HepG2 (cell line): ENCODE measurements around the gene FURIN. TPM values are rescaled to one million over a fixed set of nuclear protein-coding genes. Genes with fewer than 3 reads are reported as not detected.

Experiments used
- ARHGAP35 ChIP-seq: sonication (generic); formaldehyde crosslinking; IDR thresholded peaks from 2 replicates; pipeline ENCODE4 v1.9.0; 2022; ENCODE audit warnings: mild to moderate bottlenecking, inconsistent platforms, moderate library complexity, missing genetic modification reagents, borderline replicate concordance
- DBP ChIP-seq: sonication (generic); formaldehyde crosslinking; IDR thresholded peaks from 2 replicates; pipeline ENCODE4 v1.4.0; 2020; ENCODE audit warnings: missing genetic modification reagents; ENCODE audit errors: not compliant biosample characterization
- E2F5 ChIP-seq: sonication (generic); formaldehyde crosslinking; conservative IDR thresholded peaks from 2 replicates; pipeline ENCODE4 v1.4.0; 2020; ENCODE audit warnings: missing genetic modification reagents
- FLYWCH1 ChIP-seq: sonication (generic); formaldehyde crosslinking; IDR thresholded peaks from 2 replicates; pipeline ENCODE4 v1.8.1; 2023; ENCODE audit warnings: mild to moderate bottlenecking, missing genetic modification reagents
- KLF6 ChIP-seq: IDR thresholded peaks from 2 replicates; pipeline ENCODE4 v1.8.0; 2016; ENCODE audit warnings: missing biosample characterization, missing genetic modification reagents
- MED13 ChIP-seq: sonication (generic); formaldehyde crosslinking; IDR thresholded peaks from 2 replicates; pipeline ENCODE4 v1.5.0; 2020; ENCODE audit warnings: missing genetic modification reagents
- MEF2D ChIP-seq: sonication (generic); formaldehyde crosslinking; IDR thresholded peaks from 2 replicates; pipeline ENCODE4 v1.5.1; 2020; ENCODE audit warnings: mild to moderate bottlenecking, missing genetic modification reagents
- MIXL1 ChIP-seq: IDR thresholded peaks from 2 replicates; pipeline ENCODE4 v1.6.1; 2016
- NR2F6 ChIP-seq, 2 experiments: IDR thresholded peaks; 2 replicates each; pipeline ENCODE4 v1.6.1; 2016; ENCODE audit warnings: antibody characterized with exemption in 1 of 2, mild to moderate bottlenecking in 1 of 2
- PHF8 ChIP-seq: sonication (generic); formaldehyde crosslinking; IDR thresholded peaks from 2 replicates; pipeline ENCODE4 v1.5.0; 2020; ENCODE audit warnings: missing genetic modification reagents
- RXRB ChIP-seq: IDR thresholded peaks from 2 replicates; pipeline ENCODE4 v1.6.1; 2016; ENCODE audit warnings: borderline replicate concordance, missing genetic modification reagents, missing compliant biosample characterization
- SMYD3 ChIP-seq: sonication (generic); formaldehyde crosslinking; IDR thresholded peaks from 2 replicates; pipeline ENCODE4 v1.8.1; 2023; ENCODE audit warnings: mild to moderate bottlenecking, missing genetic modification reagents
- SP140L ChIP-seq: sonication (generic); formaldehyde crosslinking; IDR thresholded peaks from 2 replicates; pipeline ENCODE4 v1.4.0; 2020; ENCODE audit warnings: missing genetic modification reagents, borderline replicate concordance
- THAP9 ChIP-seq: sonication (generic); formaldehyde crosslinking; IDR thresholded peaks from 2 replicates; pipeline ENCODE4; 2020; ENCODE audit warnings: missing genetic modification reagents, mild to moderate bottlenecking, borderline replicate concordance
- TSC22D2 ChIP-seq: sonication (generic); formaldehyde crosslinking; IDR thresholded peaks from 2 replicates; pipeline ENCODE4 v1.5.1; 2020; ENCODE audit warnings: missing genetic modification reagents, mild to moderate bottlenecking, borderline replicate concordance
- ZMAT3 ChIP-seq: sonication (generic); formaldehyde crosslinking; conservative IDR thresholded peaks from 2 replicates; pipeline ENCODE4 v1.7.0; 2021; ENCODE audit warnings: missing genetic modification reagents
- ZNF687 ChIP-seq: sonication (generic); formaldehyde crosslinking; IDR thresholded peaks from 2 replicates; pipeline ENCODE4 v1.5.1; 2020; ENCODE audit warnings: mild to moderate bottlenecking, missing genetic modification reagents, moderate library complexity
- ZSCAN21 ChIP-seq: sonication (generic); formaldehyde crosslinking; IDR thresholded peaks from 2 replicates; pipeline ENCODE4 v1.8.0; 2022; ENCODE audit warnings: mild to moderate bottlenecking, missing genetic modification reagents, moderate library complexity, borderline replicate concordance
- polyA plus RNA-seq, 8 experiments: library from polyadenylated mRNA; depleted of rRNA in 3 of 8; stranded (reverse) in 7 of 8; unstranded in 1 of 8; fragments of >200 nt; fragmentation: Illumina TruSeq in 4 of 8; extraction: Trizol in 4 of 8; gene quantifications; 2 replicates each; pipeline versions ENCODE4 v1.2.1 to v1.2.3, GENCODE V29; 2011 to 2016; ENCODE audit warnings: low read depth in 4 of 8, missing spikeins in 1 of 8, mixed read lengths in 1 of 8; ENCODE audit not compliant: insufficient read depth in 1 of 8
- total RNA-seq, 5 experiments: library from RNA; depleted of rRNA; stranded (reverse); fragments of >200 nt; fragmentation: Illumina TruSeq; extraction: Trizol; gene quantifications; 2 replicates each; pipeline ENCODE4 v1.2.3, GENCODE V29; 2016; ENCODE audit warnings: low read depth in 1 of 5

Gene FURIN
- total and polyA plus RNA-seq, 2 of the 13 experiments (the other 11 are each of a cell fraction or from before 2014, with no cell fraction given) = 15.2 to 17.4 TPM

- TF ChIP-seq ZMAT3 (CRISPR knock-in tag) = peak; percentile 58; the same call in 1 of the 2 replicates
- TF ChIP-seq FLYWCH1 (CRISPR knock-in tag) = no peak
- TF ChIP-seq ARHGAP35 (CRISPR knock-in tag) = peak; percentile 57; the same call in 1 of the 2 replicates
- TF ChIP-seq ZNF687 = peak; percentile 92
- no peak for TF ChIP-seq MEF2D (CRISPR knock-in tag)
- TF ChIP-seq THAP9 (CRISPR knock-in tag) = peak; percentile 73; the same call in 1 of the 2 replicates
- no peak; the same call in 1 of the 2 replicates for TF ChIP-seq TSC22D2
- peak; percentile 91 for TF ChIP-seq PHF8 (CRISPR knock-in tag)
- peak; percentile 67; the same call in 1 of the 2 replicates for TF ChIP-seq ZSCAN21 (CRISPR knock-in tag)
- no peak; the same call in 1 of the 2 replicates for TF ChIP-seq KLF6 (CRISPR knock-in tag)
- peak; percentile 65; the same call in 1 of the 2 replicates for TF ChIP-seq MIXL1 (CRISPR knock-in tag)
- TF ChIP-seq RXRB (CRISPR knock-in tag) = peak; percentile 52; the same call in 1 of the 2 replicates
- TF ChIP-seq DBP (CRISPR knock-in tag) = peak; percentile 69
- TF ChIP-seq MED13 = 0 out of 2 replicates have a peak, but pooled peaks have one; percentile 24
- no peak for TF ChIP-seq SP140L (CRISPR knock-in tag)
- TF ChIP-seq NR2F6 (IDR thresholded peaks at IDR 0.05) = no peak
- peak; percentile 53; the same call in 1 of the 2 replicates for TF ChIP-seq NR2F6 (CRISPR knock-in tag; IDR thresholded peaks at IDR 0.05)
- no peak for TF ChIP-seq E2F5 (CRISPR knock-in tag)
- no peak; the same call in 1 of the 2 replicates for TF ChIP-seq SMYD3 (CRISPR knock-in tag)
These were observed 63.7 kb downstream of the FURIN start, which contains the start of gene HDDC3 (continued) for GRCh38 chr15:90931828-90932659.
